ENCODE measurements around the gene N4BP2L1.

- TF ChIP-seq TAF1 (IDR thresholded peaks at IDR 0.05; ENCODE audit: borderline replicate concordance, insufficient read depth, low read length), result no peak
- TF ChIP-seq POLR2AphosphoS5 (IDR thresholded peaks at IDR 0.05; ENCODE audit: low read depth, low read length), result no peak
- TF ChIP-seq SIN3A (IDR thresholded peaks at IDR 0.05; ENCODE audit: borderline replicate concordance, insufficient read depth, low read length), result no peak
Measured at GRCh38 chr13:32391101-32391619, 36.8 kb downstream of the N4BP2L1 start.

Data from PFSK-1 (cell line).